ENCODE measurements around the gene ADAM8. TPM values are rescaled to one million over a fixed set of nuclear protein-coding genes. Genes with fewer than 3 reads are reported as not detected.

ADAM8 gene
- total RNA-seq, 1 donor from 2014 or later, result 1.5 TPM

DNA sequence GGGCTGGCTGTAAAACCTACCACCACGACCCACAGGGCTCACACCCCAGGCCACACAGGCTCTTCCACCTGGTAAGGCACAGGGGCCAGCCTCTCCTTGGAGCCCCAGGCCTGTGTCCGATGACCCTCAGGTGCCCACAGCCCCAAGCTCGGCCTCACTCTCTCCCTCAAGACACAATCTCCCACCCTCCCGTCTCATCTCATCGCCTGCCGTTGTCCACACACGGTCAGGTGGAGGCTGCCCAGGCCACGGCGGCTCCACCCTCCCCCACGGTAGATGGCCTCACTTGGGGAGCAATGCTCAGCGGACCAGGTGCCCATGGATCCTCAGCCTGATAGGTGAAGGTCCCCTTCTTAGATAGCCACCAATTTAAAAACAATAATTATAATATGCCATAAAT, 55.3 kb downstream of the ADAM8 start:
- TF ChIP-seq, protein P1, sequence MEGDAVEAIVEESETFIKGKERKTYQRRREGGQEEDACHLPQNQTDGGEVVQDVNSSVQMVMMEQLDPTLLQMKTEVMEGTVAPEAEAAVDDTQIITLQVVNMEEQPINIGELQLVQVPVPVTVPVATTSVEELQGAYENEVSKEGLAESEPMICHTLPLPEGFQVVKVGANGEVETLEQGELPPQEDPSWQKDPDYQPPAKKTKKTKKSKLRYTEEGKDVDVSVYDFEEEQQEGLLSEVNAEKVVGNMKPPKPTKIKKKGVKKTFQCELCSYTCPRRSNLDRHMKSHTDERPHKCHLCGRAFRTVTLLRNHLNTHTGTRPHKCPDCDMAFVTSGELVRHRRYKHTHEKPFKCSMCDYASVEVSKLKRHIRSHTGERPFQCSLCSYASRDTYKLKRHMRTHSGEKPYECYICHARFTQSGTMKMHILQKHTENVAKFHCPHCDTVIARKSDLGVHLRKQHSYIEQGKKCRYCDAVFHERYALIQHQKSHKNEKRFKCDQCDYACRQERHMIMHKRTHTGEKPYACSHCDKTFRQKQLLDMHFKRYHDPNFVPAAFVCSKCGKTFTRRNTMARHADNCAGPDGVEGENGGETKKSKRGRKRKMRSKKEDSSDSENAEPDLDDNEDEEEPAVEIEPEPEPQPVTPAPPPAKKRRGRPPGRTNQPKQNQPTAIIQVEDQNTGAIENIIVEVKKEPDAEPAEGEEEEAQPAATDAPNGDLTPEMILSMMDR (IDR thresholded peaks at IDR 0.05; ENCODE audit: unreplicated experiment), result no peak
- H3K9me3 Mint-ChIP-seq (ENCODE audit: unreplicated experiment), result no peaks in the 10 kb centered on the region
- H3K4me1 Mint-ChIP-seq (ENCODE audit: unreplicated experiment), result no peaks in the 10 kb centered on the region
- no peaks in the 10 kb centered on the region for H3K36me3 Mint-ChIP-seq (ENCODE audit: low read depth, unreplicated experiment)
- H3K4me3 Mint-ChIP-seq (ENCODE audit: unreplicated experiment), result no peak overlapping the region
- no peak for DNase-seq (ENCODE audit: low spot score)
- H3K27me3 Mint-ChIP-seq (ENCODE audit: unreplicated experiment), result peaks cover 12% of the 10 kb centered on the region
- no peak overlapping the region for H3K27ac Mint-ChIP-seq (ENCODE audit: unreplicated experiment)

DNA sequence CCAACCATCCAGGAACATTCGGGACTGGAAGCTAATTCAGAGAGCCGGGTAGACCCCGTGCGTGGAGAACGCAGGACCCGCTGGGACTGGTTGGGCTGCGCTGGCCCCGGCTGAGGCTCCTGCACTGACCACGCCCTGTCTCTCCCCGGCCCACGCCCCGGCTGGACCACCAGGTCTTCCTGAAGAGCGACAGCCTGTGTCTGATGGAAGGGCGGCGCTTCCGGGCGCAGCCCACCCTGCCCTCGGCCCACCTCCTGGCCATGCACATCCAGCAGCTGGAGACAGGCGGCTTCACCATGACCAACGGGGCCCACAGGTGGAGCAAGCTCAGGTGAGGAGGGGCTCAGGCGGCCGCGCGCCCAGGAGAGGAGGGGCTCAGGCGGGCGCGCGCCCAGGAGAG, 56.9 kb downstream of the ADAM8 start:
- no peak for DNase-seq (ENCODE audit: low spot score)
- H3K4me3 Mint-ChIP-seq (ENCODE audit: unreplicated experiment), result no peak overlapping the region
- no peaks in the 10 kb centered on the region for H3K4me1 Mint-ChIP-seq (ENCODE audit: unreplicated experiment)
- no peaks in the 10 kb centered on the region for H3K9me3 Mint-ChIP-seq (ENCODE audit: unreplicated experiment)
- no peak overlapping the region for H3K27ac Mint-ChIP-seq (ENCODE audit: unreplicated experiment)
- no peaks in the 10 kb centered on the region for H3K36me3 Mint-ChIP-seq (ENCODE audit: low read depth, unreplicated experiment)
- TF ChIP-seq, protein P1 (IDR thresholded peaks at IDR 0.05; ENCODE audit: unreplicated experiment), result no peak
- peaks cover 11% of the 10 kb centered on the region for H3K27me3 Mint-ChIP-seq (ENCODE audit: unreplicated experiment)

DNA sequence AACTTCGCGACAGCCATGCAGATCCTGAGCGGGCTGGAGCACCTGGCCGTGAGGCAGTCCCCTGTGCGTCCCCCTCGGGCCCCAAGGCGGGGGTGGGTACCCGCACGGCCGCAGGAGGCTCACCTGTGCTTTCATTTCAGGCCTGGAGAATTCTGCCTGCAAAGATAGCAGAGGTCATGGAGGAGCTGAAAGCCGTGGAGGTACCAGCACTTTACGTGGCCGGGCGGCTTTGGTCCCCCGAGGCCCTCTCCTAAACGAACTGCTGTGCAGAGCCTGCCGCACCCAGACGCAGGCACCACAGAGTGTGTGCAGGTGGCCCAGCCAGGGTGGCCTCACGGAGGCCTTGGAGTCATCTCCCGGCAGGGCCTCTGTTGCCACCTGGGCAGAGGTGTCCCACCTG, 57.8 kb downstream of the ADAM8 start:
- Mint-ChIP-seq H3K4me1 (ENCODE audit: unreplicated experiment) (no peaks in the 10 kb centered on the region), H3K27ac (ENCODE audit: unreplicated experiment) (no peak overlapping the region), H3K36me3 (ENCODE audit: low read depth, unreplicated experiment) (no peaks in the 10 kb centered on the region), H3K27me3 (ENCODE audit: unreplicated experiment) (peaks cover 6% of the 10 kb centered on the region), H3K4me3 (ENCODE audit: unreplicated experiment) (no peak overlapping the region), H3K9me3 (ENCODE audit: unreplicated experiment) (no peaks in the 10 kb centered on the region)
- DNase-seq (ENCODE audit: low spot score), result no peak
- TF ChIP-seq, protein P1 (IDR thresholded peaks at IDR 0.05; ENCODE audit: unreplicated experiment), result no peak

DNA sequence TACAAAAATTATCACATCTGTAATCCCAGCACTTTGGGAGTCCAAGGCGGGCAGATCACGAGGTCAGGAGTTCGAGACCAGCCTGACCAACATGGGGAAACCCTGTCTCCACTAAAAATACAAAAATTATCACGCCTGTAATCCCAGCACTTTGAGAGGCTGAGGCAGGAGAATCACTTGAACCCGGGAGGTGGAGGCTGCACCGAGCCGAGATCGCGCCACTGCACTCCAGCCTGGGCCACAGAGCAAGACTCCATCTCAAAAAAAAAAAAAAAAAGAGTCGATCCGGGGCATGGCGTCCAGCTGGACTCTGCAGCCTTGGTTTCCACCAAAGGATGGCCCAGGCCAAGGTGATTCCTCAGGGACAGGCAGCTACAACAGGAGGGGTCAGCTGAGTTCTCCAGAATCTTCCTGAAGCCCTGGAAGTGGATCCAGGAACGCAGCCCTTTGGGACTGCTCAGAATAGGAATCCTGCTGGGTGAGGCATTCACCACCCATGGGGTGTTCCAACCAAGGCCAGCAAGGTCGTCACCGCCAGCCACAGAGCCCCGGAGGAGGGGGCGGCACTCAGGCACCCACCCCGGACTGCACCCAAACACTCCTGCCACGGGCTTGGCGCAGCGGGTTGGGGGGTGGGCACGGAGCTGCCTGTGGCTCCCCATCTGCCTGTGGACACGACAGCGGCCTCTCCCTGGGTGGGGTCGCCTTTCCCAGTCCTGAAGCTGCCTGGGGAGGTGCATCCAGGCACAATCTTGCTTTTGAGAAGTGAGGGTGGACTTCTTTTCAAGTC, 58.7 kb downstream of the ADAM8 start:
- H3K27me3 Mint-ChIP-seq (ENCODE audit: unreplicated experiment), result peaks cover 5% of the 10 kb centered on the region
- TF ChIP-seq, protein P1 (IDR thresholded peaks at IDR 0.05; ENCODE audit: unreplicated experiment), result no peak
- H3K4me3 Mint-ChIP-seq (ENCODE audit: unreplicated experiment), result no peak overlapping the region
- no peaks in the 10 kb centered on the region for H3K9me3 Mint-ChIP-seq (ENCODE audit: unreplicated experiment)
- no peak for DNase-seq (ENCODE audit: low spot score)
- no peaks in the 10 kb centered on the region for H3K36me3 Mint-ChIP-seq (ENCODE audit: low read depth, unreplicated experiment)
- no peak overlapping the region for H3K27ac Mint-ChIP-seq (ENCODE audit: unreplicated experiment)
- H3K4me1 Mint-ChIP-seq (ENCODE audit: unreplicated experiment), result no peaks in the 10 kb centered on the region

DNA sequence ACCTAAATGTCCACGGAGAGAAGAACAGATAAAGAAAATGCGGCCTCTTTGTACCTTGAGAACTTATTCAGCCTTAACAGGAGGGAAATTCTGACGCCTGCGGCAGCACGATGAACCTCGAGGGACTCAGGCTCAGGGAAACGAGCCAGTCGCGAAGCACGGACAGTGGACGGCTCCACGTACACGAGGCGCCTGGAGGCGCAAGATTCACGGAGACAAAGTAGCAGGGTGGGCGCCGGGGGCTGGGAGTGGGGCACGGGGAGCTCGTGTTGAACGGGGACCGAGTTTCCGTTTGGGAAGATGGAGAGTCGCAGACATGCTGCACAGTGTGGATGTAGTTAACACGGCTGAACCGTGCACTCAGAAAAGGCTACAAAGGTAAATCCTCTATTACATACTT, 59.9 kb downstream of the ADAM8 start:
- H3K9me3 Mint-ChIP-seq (ENCODE audit: unreplicated experiment), result no peaks in the 10 kb centered on the region
- H3K36me3 Mint-ChIP-seq (ENCODE audit: low read depth, unreplicated experiment), result no peaks in the 10 kb centered on the region
- no peaks in the 10 kb centered on the region for H3K4me1 Mint-ChIP-seq (ENCODE audit: unreplicated experiment)
- no peak for DNase-seq (ENCODE audit: low spot score)
- H3K4me3 Mint-ChIP-seq (ENCODE audit: unreplicated experiment), result no peak overlapping the region
- no peak overlapping the region for H3K27ac Mint-ChIP-seq (ENCODE audit: unreplicated experiment)
- TF ChIP-seq, protein P1 (IDR thresholded peaks at IDR 0.05; ENCODE audit: unreplicated experiment), result no peak
- peaks cover 8% of the 10 kb centered on the region for H3K27me3 Mint-ChIP-seq (ENCODE audit: unreplicated experiment)

All from endothelial cell (in vitro differentiated cells).